ENCODE data around the gene ENTHD1.
"Not testable (repeated sequence)": the region's sequence is repeated elsewhere in the genome, so short reads cannot be mapped to it uniquely, and the experiment has no call there.

The ENTHD1 gene

DNA sequence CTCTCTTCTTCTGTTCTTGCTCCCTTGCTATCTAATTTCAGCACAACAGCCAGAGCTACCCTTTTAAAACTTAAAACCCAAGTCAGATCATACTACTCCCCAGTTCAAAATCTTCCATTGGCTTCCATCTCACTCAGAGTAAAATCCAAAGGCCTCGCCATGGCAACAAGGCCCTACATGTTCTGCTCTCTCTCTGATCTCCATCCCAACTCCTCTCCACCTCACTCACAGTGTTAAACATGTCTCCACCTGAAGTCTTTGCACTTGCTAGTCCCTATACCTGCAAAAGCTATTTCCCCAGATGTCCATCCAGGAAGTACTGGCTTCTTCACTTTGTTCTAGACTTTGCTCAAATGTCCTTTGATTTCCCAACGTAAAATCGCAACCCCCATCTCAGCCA is 4.3 kb upstream of the ENTHD1 start:
- no peak for DNase-seq

DNA sequence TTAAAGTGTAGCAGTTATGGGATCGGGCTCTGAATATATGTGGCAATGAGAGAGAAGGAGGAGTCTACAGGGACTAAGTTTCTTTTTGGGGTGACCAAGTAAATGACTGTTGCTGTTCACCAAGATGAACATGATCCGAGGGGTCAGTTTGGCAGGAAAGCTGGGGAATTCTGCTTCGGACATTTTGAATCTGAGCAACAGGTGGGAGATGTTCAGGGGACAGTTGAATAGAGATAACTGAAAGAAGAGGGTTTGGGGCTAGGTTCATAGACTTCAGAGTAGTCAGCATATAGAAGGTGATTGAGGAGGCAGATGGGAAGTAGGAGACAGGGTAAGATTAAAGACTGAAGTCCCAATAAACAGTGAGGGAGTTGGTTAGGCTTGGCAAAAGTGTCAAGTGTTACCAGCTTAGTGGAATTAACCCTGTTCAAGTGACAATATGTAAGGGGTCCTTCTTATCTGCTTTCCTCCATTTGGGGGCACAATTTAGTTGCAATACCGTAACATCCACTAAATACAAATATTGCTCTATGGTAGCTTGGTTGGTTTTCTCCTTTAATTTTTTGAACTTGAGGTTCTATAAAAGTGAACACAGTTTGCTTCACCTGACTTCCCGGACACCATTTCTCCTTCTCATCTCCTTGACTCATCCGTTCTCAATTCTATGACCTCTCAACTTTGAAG is 2.9 kb upstream of the ENTHD1 start:
- DNase-seq: peak in 1 of 2 donors; percentile 36

DNA sequence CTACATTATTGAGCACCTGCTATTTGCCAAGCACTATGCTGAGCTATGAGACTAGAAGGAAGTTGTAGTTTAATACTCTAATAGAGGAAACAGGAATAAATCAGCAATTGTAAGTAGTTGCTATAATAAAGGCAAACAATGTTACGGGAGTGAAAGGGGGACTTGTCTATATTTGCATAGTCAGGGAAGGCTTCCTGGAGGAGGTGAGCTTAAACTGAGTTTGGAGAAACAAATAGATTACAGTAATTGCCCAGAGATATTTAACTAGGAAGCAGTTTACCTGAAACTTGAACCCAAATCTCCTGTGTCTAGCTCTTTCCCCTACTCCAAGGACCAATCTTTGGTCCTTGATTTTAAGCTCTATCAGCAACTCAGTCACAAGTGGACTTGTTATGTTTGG is 2.1 kb upstream of the ENTHD1 start:
- DNase-seq: no peak

DNA sequence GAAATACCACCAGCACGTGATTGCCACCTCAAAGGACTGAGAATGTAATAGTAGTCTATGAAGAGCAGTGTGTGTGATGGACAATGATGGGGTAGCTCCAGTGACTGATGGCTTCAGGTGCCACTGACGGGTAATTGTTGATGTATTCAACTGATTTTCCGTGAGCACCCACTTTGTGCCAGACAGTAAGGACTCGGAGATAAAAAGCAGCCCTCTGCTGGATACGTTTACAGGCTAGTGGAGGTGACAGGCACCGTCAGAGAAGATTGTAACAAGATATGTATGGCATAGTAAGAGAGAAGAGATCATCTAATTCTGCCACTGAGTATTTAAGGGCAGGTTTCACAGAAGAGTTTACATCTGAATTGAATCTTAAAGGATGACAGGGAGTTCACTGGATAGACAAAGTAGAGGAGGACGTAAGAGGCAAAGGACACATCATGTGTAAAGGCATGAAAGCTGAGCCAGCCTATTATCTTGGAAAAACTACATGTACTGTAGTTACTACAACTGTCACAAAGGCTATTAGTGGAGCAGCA is 1.1 kb upstream of the ENTHD1 start:
- DNase-seq: no peak

DNA sequence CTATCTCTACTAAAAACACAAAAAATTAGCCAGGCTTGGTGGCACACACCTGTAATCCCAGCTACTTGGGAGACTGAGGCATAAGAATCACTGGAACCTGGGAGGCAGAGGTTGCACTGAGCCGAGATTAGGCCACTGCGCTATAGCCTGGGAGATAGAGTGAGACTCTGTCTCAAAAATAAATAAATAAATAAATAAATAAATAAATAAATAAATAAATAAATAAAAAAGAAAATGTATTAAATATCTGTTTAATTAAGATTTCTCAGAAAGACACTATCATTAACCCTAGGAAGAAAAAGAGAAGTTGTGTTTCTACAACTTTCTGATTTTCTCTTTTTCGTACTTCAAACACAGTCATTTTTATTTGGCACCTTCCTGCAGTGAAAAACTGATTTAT is 3.6 kb downstream of the ENTHD1 start:
- not testable (repeated sequence) for DNase-seq

DNA sequence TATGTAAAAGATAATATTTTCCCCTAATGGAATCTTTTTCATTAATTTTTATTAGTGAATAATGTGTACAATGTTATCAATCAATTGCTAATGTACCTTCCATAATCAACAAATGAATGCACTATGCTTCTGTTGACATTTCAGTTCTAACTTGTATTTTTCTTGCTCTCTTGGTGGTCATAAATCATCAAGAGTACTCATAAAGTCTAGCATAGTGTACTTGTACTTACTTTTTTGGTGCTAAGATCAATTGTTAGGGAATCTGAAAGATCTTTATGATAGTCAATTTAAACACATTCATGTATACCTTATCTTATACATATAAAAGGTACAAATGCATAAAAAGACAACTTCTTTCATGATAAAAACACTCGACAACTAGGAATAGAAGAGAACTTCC is 10.5 kb downstream of the ENTHD1 start:
- no peak for DNase-seq

DNA sequence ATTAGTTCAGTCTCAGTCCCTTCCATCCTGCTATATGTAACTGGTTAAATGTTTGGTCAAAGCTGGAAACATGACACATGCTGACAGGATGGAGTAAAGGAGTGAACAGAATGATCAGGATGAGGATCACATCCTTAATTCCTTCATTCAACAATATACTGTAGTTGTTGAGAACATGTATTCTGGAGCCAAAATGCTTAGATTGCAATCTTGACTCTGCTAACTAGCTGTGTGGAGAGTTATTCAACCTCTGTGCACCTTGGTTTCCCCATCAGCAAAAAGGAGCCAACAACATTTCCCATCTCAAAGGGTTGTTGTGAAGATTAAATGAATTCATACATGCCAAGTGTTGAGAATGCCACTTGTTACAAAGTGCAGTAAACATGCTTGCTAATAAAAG is 12.8 kb downstream of the ENTHD1 start:
- no peak for DNase-seq

DNA sequence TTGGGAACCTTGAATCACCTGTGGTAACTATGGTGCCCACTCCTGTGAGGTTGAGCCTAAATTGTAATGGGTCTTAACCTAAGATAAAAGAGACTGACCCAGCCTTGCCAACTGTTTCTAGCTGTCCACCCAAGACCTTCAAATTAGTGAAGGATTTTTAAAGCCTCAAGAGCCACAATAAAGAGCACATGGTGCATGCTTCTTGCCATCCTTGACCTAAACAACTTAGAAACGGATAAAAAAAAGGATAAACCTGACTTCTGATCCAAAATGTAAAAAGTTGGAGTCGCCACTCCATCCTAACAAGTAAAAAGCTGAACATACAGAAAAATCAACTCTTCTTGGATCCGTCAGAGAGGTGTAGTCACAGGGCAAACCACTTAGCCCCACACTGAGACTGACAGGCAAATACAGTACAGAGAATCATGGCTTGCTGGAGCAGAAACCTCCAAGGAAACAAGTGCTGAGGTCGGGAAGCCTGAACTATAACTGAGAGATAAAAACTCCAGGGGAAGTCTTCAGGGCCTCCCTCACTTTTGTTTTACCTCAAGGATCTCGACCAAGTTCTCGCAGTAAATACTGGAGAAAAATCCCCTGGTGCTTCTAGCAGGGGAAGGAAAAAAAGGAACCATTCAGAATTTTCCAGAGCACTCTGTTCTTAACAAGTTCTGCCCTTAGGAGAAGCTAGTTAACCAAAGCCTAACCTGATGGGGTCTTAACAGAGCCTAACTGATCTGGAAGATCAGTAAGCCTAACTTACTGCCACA is 16.3 kb downstream of the ENTHD1 start:
- DNase-seq: no peak

DNA sequence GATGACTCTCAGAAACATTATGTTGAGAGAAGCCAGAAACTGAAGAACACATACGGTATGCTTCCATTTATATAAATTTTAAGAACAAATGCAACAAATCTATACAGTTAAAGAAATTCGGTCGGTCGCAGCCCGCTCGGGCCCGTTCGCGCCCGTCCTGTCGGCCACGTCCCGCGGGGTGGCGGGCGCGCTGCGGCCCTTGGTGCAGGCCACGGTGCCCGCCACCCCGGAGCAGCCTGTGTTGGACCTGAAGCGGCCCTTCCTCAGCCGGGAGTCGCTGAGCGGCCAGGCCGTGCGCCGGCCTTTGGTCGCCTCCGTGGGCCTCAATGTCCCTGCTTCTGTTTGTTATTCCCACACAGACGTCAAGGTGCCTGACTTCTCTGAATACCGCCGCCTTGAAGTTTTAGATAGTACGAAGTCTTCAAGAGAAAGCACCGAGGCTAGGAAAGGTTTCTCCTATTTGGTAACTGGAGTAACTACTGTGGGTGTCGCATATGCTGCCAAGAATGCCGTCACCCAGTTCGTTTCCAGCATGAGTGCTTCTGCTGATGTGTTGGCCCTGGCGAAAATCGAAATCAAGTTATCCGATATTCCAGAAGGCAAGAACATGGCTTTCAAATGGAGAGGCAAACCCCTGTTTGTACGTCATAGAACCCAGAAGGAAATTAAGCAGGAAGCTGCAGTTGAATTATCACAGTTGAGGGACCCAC is 18.2 kb downstream of the ENTHD1 start:
- not testable (repeated sequence) for DNase-seq

DNA sequence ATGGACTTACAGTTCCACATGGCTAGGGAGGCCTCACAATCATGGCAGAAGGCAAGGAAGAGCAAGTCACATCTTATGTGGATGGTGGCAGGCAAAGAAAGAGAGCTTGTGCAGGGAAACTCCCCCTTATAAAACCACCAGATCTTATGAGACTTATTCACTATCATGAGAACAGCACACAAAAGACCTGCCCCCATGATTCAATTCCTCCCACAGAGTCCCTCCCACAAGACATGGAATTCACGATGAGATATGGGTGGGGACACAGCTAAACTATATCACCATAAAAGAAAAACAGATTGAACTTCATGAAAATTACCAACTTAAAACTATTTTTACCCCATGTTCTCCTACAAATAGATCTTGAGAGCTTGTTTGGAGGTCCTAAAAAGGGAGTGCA is 19.6 kb downstream of the ENTHD1 start:
- DNase-seq: no peak

DNA sequence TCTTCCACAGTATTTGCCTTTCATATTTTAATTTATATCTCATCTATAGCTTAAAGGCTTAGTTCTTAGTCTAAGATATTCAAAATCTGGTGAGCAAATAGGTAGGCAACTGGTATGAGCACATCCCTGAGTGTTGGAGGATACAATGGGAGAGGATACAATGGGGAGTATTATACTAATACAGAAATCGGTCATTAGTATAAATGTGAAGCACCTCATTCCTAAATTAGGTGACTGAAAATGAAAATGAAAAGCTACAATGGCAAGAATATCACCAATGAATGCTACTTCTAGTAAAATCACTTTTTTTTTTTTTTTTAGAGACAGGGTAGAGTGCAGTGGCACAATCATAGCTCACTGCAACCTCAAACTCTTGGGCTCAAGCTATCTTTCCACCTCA is 21.0 kb downstream of the ENTHD1 start:
- no peak for DNase-seq

DNA sequence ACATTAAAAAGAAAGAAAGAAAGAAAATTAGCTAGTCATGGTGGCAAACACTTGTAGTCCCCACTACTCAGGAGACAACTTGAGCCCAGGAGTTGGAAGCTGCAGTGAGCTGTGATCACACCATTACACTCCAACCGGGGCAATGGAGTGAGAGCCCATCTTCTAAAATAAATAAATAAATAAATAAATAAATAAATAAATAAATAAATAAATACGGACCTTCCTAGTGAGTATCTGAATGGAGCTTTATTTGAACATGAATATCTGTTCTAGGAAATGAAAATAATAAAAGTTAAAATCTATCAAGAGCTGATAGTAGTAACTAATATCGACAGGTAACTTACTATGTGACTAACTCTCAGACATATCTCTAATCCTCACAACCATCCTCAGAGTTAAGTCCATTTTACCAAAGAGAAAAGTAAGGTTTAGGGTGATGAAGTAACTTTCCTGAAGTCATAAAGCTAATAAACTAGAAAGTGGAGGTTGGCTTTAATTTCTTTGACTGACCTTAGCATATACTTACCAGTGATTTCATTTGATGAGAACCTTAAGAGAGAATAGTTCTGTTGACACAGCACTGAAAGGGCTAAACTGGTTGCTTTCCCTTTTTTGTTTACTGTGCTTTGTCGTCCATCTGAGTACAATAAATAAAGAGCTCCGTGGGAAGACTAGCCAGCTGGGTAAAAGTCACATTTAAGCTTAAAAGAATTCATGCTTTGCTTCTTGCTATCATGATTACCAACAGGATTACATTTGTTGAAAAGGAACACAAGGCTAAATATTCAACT is 22.4 kb downstream of the ENTHD1 start:
- no peak for DNase-seq

DNA sequence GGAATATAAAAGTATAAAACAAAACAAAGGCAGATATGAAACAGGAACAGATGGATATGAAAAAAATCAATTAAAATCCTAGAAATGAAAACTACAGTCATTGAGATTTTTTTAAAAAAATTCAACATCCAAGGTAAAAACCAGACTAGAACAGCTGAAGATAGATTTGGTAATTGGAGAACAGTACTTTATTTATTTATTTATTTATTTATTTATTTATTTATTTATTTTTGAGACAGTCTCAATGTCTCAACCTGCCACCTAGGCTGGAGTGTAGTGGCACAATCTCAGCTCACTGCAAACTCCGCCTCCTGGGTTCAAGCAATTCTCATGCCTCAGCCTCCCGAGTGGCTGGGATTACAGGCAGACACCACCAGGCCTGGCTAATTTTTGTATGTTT is 23.8 kb downstream of the ENTHD1 start:
- not testable (repeated sequence) for DNase-seq

DNA sequence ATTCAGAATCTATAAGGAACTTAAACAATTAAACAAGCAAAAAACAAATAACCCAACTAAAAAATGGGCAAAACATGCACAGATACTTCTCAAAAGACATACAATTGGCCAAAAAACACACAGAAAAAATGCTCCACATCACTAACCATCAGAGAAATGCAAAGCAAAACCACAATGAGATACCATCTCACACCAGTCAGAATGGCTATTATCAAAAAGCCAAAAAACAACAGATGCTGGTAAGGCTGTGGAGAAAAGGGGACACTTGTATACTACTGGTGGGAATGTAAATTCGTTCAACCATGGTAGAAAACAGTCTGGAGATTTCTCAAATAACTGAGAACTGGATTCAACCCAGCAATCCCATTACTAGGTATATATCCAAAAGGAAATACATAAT is 24.8 kb downstream of the ENTHD1 start:
- DNase-seq: no peak

DNA sequence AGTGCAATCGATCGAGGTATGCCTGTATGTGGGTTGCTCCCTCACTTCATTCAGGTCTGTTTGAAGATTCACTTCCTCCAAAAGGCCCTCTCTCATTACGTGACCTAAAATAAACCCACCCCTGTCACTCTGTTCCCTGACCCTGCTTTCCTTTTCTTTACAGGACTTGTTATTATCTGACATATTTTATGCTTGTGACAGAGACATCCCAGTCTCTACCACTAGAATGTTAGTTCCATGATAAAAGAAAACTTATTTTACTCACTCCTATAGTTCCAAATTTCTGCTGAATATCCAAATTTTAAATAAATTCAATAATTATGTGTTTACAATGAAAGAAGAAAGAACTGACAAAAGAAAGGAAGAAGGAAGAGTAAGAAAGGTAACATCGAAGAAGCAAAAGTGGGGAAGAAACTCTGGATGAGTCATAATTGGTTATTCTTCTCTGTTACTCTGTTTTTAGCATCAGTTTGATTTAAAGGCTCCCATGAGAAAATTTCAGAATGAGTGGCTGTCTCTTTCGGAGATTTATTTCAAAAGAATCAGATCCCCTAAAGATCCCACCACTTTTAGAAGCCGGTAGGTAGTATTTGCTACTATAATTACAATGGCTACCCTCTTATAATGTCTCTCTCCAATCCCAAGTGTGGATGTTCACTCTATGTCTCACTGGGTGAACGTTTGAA is 33.5 kb downstream of the ENTHD1 start:
- no peak for DNase-seq

DNA sequence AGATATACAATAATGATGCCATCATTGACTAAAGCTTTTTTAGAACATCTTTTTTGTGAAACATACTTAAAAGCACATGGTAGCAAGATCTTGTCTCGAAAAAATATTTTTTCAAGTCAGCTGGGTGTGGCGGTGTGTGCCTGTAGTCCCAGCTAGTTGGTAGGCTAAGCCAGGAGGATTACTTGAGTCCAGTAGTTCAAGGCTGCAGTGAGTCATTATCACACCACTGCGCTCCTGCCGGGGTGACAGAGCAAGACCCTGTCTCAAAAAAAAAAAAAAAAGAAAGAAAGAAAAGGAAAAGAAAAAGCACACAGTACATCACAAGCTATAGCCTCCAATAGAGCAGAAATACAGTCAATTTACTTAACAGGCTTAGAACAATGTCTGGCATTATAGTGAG is 37.0 kb downstream of the ENTHD1 start:
- DNase-seq: no peak

DNA sequence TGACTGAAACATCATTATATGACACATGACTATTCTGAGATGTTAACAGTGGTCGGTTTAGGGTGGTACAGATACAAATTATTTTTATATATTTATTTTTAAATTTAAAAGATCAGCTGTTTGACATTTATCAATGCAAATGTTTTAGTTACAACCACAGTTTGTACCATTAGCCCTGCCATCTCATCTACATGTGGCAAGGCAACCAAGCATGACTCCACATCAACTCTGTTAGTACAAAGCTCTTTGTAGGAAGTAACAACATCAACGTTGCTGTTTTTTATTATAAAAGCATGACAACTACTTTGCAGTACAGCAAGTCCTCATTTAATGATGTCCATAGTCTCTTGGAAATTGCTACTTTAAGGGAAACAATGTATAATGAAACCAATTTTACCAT is 40.8 kb downstream of the ENTHD1 start:
- no peak for DNase-seq

DNA sequence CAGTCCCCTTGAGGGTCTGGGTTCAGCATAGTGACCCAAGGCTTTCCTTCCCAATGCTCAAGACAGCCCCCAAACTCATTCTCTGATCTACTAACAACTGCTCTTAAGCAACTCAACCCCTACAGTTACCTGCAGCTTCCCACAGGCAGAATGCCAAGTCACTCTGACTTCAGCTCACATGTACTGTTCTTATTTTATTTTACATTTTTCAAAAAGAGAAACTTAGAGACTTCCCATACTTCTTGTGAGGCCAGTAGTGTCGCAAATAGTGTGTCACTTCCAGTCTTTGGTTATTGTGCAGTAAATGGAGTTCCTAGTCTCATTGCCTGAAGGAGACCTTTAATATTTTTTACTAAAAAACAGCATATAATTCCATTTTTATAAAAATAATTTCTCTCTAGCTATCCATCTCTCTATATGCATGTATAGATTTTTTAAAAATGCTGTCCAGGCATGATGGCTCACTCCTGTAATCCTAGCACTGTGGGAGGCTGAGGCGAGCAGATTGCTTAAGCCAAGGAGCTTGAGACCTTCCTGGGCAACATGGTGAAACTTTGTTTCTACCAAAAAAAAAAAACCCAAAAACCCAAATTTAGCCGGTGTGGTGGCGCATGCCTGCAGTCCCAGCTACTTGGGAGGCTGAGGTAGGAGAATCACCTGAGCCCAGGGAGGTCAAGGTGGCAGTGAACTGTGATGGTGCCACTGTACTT is 41.8 kb downstream of the ENTHD1 start:
- DNase-seq: no peak

DNA sequence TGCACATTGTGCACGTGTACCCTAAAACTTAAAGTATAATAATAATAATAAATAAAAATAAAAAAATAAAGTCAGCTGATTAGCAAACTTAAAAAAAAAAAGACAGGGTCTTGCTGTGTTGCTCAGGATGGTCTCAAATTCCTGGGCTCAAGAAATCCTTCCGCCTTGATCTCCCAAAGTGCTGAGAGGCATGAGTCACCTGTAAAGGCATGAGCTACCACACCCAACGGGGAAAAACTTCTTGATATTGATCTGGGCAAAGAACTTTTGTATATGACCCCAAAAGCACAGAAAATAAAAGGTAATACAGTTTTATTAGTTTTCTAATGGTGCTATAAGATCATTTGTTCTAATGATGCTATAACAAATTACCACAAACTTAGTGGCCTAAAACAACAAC is 46.1 kb downstream of the ENTHD1 start:
- no peak for DNase-seq

DNA sequence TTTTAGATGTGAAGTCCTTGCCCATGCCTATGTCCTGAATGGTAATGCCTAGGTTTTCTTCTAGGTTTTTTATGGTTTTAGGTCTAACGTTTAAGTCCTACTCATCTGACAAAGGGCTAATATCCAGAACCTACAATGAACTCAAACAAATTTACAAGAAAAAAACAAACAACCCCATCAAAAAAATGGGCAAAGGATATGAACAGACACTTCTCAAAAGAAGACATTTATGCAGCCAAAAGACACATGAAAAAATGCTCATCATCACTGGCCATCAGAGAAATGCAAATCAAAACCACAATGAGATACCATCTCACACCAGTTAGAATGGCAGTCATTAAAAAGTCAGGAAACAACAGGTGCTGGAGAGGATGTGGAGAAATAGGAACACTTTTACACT is 47.0 kb downstream of the ENTHD1 start:
- not testable (repeated sequence) for DNase-seq

DNA sequence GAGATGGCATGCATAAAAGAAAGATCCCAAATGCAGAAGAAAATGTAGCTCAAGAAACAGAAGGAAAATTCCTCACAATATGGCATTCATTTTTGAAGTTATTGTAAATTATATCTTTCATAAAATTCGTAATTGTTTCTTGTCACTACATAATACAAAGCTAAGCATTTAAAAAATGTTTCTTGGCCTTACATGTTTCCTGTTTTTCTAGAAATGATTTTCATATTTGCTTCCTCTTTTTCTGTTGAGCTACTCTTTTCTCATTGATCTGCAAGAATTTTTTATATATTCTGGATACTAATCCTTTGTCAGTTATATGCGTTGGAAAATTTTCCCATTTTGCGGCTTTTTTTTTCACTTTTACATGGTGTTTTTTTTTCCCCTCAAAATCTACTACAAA is 48.0 kb downstream of the ENTHD1 start:
- no peak for DNase-seq

Data from CD4-positive, alpha-beta T cell treated with Interleukin-4 for 1 hour (primary cell).